SK-N-SH (cell line): ENCODE measurements around the gene MAN2B1. TPM values are rescaled to one million over a fixed set of nuclear protein-coding genes. Genes with fewer than 3 reads are reported as not detected.

Source experiments
- CTCF ChIA-PET: fragments of 300-600, 350-600 bp; formaldehyde crosslinking; extraction: SDS; loops from one replicate; lab custom pipeline; 2021; lab: Yijun Ruan, JAX
- POLR2A ChIA-PET: fragments of 350-600 bp; sonication (Branson Sonifier 250); formaldehyde crosslinking; extraction: SDS; loops from one replicate; lab custom pipeline; 2020; ENCODE audit warnings: antibody characterized with exemption, inconsistent platforms; lab: Yijun Ruan, JAX
- DNase-seq: peaks from one replicate; pipeline ENCODE4 v3.0.0; 2012
- H2AFZ ChIP-seq: fragments of 200-600 bp; sonication (generic); 2 replicates; pipeline ENCODE4 v1.8.1; 2016; ENCODE audit warnings: antibody characterized with exemption, mild to moderate bottlenecking, low read depth
- H3F3A ChIP-seq: fragments of 200-600 bp; sonication (generic); replicated peaks from 2 replicates; pipeline ENCODE3; 2016; ENCODE audit warnings: antibody characterized with exemption, mild to moderate bottlenecking; ENCODE audit not compliant: insufficient read depth
- H3K27ac ChIP-seq, 2 experiments: fragments of 200-500 bp in 1 of 2; fragments of 200-600 bp in 1 of 2; sonication (Bioruptor generic) in 1 of 2; sonication (generic), shearing (Covaris generic) in 1 of 2; 2 replicates each; pipeline versions ENCODE4 v1.5.1 to v1.6.1; 2014 to 2016; ENCODE audit warnings: low read depth in 2 of 2, inconsistent platforms in 1 of 2, low read length in 1 of 2, mild to moderate bottlenecking in 1 of 2, mixed read lengths in 1 of 2
- H3K27me3 ChIP-seq: fragments of 200-600 bp; sonication (generic), shearing (Covaris generic); 2 replicates; pipeline ENCODE4 v1.6.1; 2016; ENCODE audit warnings: mixed run types; ENCODE audit not compliant: insufficient read depth
- H3K36me3 ChIP-seq, 2 experiments: fragments of 200-500 bp in 1 of 2; fragments of 200-600 bp in 1 of 2; sonication (Bioruptor generic) in 1 of 2; sonication (generic) in 1 of 2; replicated peaks in 1 of 2; 2 replicates each; pipeline versions ENCODE3 to v1.5.1; 2014 to 2016; ENCODE audit warnings: low read length in 1 of 2, mild to moderate bottlenecking in 1 of 2; ENCODE audit not compliant: insufficient read depth in 2 of 2, control insufficient read depth in 1 of 2
- H3K4me1 ChIP-seq, 2 experiments: fragments of 200-500 bp in 1 of 2; fragments of 200-600 bp in 1 of 2; sonication (Bioruptor generic) in 1 of 2; sonication (generic), shearing (Covaris generic) in 1 of 2; 2 replicates each; pipeline versions ENCODE4 v1.5.1 to v1.6.1; 2014 to 2016; ENCODE audit warnings: low read depth in 1 of 2, low read length in 1 of 2, mixed run types in 1 of 2; ENCODE audit not compliant: insufficient read depth in 2 of 2, control insufficient read depth in 1 of 2
- H3K4me2 ChIP-seq: fragments of 200-600 bp; sonication (generic), shearing (Covaris generic); 2 replicates; pipeline ENCODE4 v1.6.1; 2017; ENCODE audit warnings: mixed run types
- H3K4me3 ChIP-seq, 2 experiments: fragments of 200-500 bp in 1 of 2; fragments of 200-600 bp in 1 of 2; sonication (Bioruptor generic) in 1 of 2; sonication (generic), shearing (Covaris generic) in 1 of 2; 2 replicates each; pipeline versions ENCODE4 v1.5.1 to v1.8.1; 2014 to 2016; ENCODE audit warnings: low read depth in 2 of 2, inconsistent platforms in 1 of 2, low read length in 1 of 2, mild to moderate bottlenecking in 1 of 2, mixed read lengths in 1 of 2, moderate library complexity in 1 of 2
- H3K79me2 ChIP-seq: fragments of 200-600 bp; sonication (generic); 2 replicates; pipeline ENCODE4 v1.8.1; 2017; ENCODE audit warnings: mild to moderate bottlenecking; ENCODE audit not compliant: insufficient read depth
- H3K9ac ChIP-seq: fragments of 200-600 bp; sonication (generic); 2 replicates; pipeline ENCODE4 v1.6.1; 2017; ENCODE audit warnings: mixed run types
- H3K9me2 ChIP-seq: fragments of 200-600 bp; sonication (generic); 2 replicates; pipeline ENCODE4 v1.6.1; 2017; ENCODE audit warnings: mixed run types
- H3K9me3 ChIP-seq: fragments of 200-600 bp; sonication (generic); 2 replicates; pipeline ENCODE4 v1.6.1; 2017; ENCODE audit warnings: mixed run types, mild to moderate bottlenecking, moderate library complexity
- H4K20me1 ChIP-seq: fragments of 200-600 bp; sonication (generic); 2 replicates; pipeline ENCODE4 v1.6.1; 2017; ENCODE audit warnings: mild to moderate bottlenecking, mixed run types; ENCODE audit not compliant: insufficient read depth
- CHD2 ChIP-seq: fragments of 150-350 bp; IDR thresholded peaks from 2 replicates; pipeline ENCODE4 v1.6.1; 2018; ENCODE audit warnings: low read length; ENCODE audit not compliant: partially characterized antibody
- CTCF ChIP-seq: fragments of 200-600 bp; sonication (generic); IDR thresholded peaks from 2 replicates; pipeline ENCODE4 v1.6.1; 2017; ENCODE audit warnings: antibody characterized with exemption, mild to moderate bottlenecking, moderate library complexity
- IRF3 ChIP-seq: fragments of 150-350 bp; IDR thresholded peaks from 2 replicates; pipeline ENCODE4 v1.6.1; 2016; ENCODE audit warnings: mild to moderate bottlenecking, low read depth, low read length
- MXI1 ChIP-seq: IDR thresholded peaks from 2 replicates; pipeline ENCODE4 v1.6.1; 2012; ENCODE audit warnings: mild to moderate bottlenecking, low read depth, low read length, improper control_type of control experiment
- PBX3 ChIP-seq: IDR thresholded peaks from 2 replicates; pipeline ENCODE4; 2012
- SIN3A ChIP-seq: IDR thresholded peaks from 2 replicates; pipeline ENCODE4 v1.6.1; 2012; ENCODE audit warnings: low read depth, mild to moderate bottlenecking, low read length, moderate library complexity, borderline replicate concordance
- TAF1 ChIP-seq: IDR thresholded peaks from 2 replicates; pipeline ENCODE4 v1.6.1; 2012; ENCODE audit warnings: low read depth, mild to moderate bottlenecking, low read length, moderate library complexity, borderline replicate concordance
- USF1 ChIP-seq: IDR thresholded peaks from 2 replicates; pipeline ENCODE4 v1.4.0; 2012; ENCODE audit warnings: low read depth, borderline replicate concordance
- USF2 ChIP-seq: fragments of 150-350 bp; IDR thresholded peaks from 2 replicates; pipeline ENCODE4 v1.6.1; 2017; ENCODE audit warnings: antibody characterized with exemption, low read length, low read depth, borderline replicate concordance
- ZBTB33 ChIP-seq: IDR thresholded peaks from 2 replicates; pipeline ENCODE4 v1.4.0; 2012; ENCODE audit warnings: low read depth, borderline replicate concordance
- WGBS: methylation state at CpG from one replicate; pipeline ENCODE4 v1.1.6; 2017; ENCODE audit warnings: low lambda C conversion rate; 5-methylcytosine and 5-hydroxymethylcytosine counted together
- polyA plus RNA-seq, 3 experiments: library from polyadenylated mRNA; depleted of rRNA; stranded (reverse); fragments of >200 nt; gene quantifications; 2 replicates each; pipeline ENCODE4 v1.2.3, GENCODE V29; 2012

MAN2B1 gene
- polyA plus RNA-seq, 1 of the 3 experiments (the other 2 are of a cell fraction) = 47.0 TPM

GRCh38 chr19:12638611-12639182 lies 27.8 kb downstream of the MAN2B1 start (continued):
- no peak for TF ChIP-seq CTCF
- no peak for TF ChIP-seq IRF3
- TF ChIP-seq ZBTB33 = no peak
- no peak for TF ChIP-seq CHD2
- TF ChIP-seq SIN3A = no peak
- TF ChIP-seq TAF1 = no peak
- no peak for TF ChIP-seq USF1

- POLR2A ChIA-PET = no interaction called here
These were observed 29.9 kb downstream of the MAN2B1 start for GRCh38 chr19:12636631-12637030.

More at GRCh38 chr19:12636631-12637030, 29.9 kb downstream of the MAN2B1 start:
- Histone ChIP-seq H2AFZ (no peak overlapping the region), H4K20me1 (no peaks in the 10 kb centered on the region), H3K4me2 (no peak overlapping the region), H3K9me3 (0 out of 2 replicates have a peak, but pooled peaks cover 3% of the 10 kb centered on the region), H3K9ac (no peak overlapping the region), H3K27ac (no peak overlapping the region), H3K79me2 (no peaks in the 10 kb centered on the region), H3K4me1 (peaks cover 0 to 5% of the 10 kb centered on the region in 2 experiments; a peak in 1 of 4 replicates), H3K36me3 (peaks cover 0 to 15% of the 10 kb centered on the region in 2 experiments), H3K4me3 (no peak overlapping the region), H3F3A (peaks cover 17% of the 10 kb centered on the region), H3K27me3 (no peaks in the 10 kb centered on the region), H3K9me2 (no peaks in the 10 kb centered on the region)
- 84% methylated on average over 13 of the region's 13 CpGs for WGBS
- DNase-seq = no peak
- TF ChIP-seq MXI1 (no peak), USF2 (no peak), PBX3 (no peak)
- CTCF ChIA-PET = no interaction called here
